GM19328 (cell line): ENCODE data around the gene ZNF484.
A peak's percentile ranks its signal among the peaks of the same experiment; 100 is the strongest.
"Not testable (repeated sequence)": the region's sequence is repeated elsewhere in the genome, so short reads cannot be mapped to it uniquely, and the experiment has no call there.

ENCODE experiments used
- ATAC-seq: cut with Tn5 transposase; IDR thresholded peaks from one replicate; pipeline ENCODE4 v1.9.1; 2021; ENCODE audit warnings: mild to moderate bottlenecking, moderate library complexity; ENCODE audit not compliant: unreplicated experiment

ZNF484 gene

GRCh38 chr9:92877531-92878430, at the start of gene ZNF484:
Gene ZNF484, minus strand, starts transcription at chr9:92878038. Its CDS starts 3,009 bp downstream, at chr9:92875029.
- ATAC-seq, result peak; percentile 98

- ATAC-seq, result no peak
Observed at GRCh38 chr9:92920437-92920836, 42.6 kb upstream of the ZNF484 start.

- no peak for ATAC-seq
Observed at GRCh38 chr9:92917176-92917800, 39.5 kb upstream of the ZNF484 start.

GRCh38 chr9:92911511-92912475, 34.0 kb upstream of the ZNF484 start:
- ATAC-seq, result no peak

GRCh38 chr9:92905137-92905536, 27.3 kb upstream of the ZNF484 start:
- not testable (repeated sequence) for ATAC-seq

- no peak for ATAC-seq
Observed at GRCh38 chr9:92897323-92897722, 19.5 kb upstream of the ZNF484 start.

- no peak for ATAC-seq
Observed at GRCh38 chr9:92895812-92896436, 18.1 kb upstream of the ZNF484 start.

- ATAC-seq, result no peak
Observed at GRCh38 chr9:92894711-92895362, 17.0 kb upstream of the ZNF484 start.

GRCh38 chr9:92893916-92894610, 16.2 kb upstream of the ZNF484 start:
- ATAC-seq, result not testable (repeated sequence)

- ATAC-seq, result not testable (repeated sequence)
Observed at GRCh38 chr9:92892276-92892675, 14.4 kb upstream of the ZNF484 start.

- no peak for ATAC-seq
Observed at GRCh38 chr9:92890761-92891160, 12.9 kb upstream of the ZNF484 start.

GRCh38 chr9:92887880-92888338, 10.1 kb upstream of the ZNF484 start:
- no peak for ATAC-seq

- not testable (repeated sequence) for ATAC-seq
Observed at GRCh38 chr9:92886846-92887610, 9.2 kb upstream of the ZNF484 start.

- ATAC-seq, result not testable (repeated sequence)
Observed at GRCh38 chr9:92883666-92884405, 6.0 kb upstream of the ZNF484 start.

GRCh38 chr9:92882276-92882675, 4.4 kb upstream of the ZNF484 start:
- no peak for ATAC-seq

GRCh38 chr9:92875373-92875772, 2.5 kb downstream of the ZNF484 start:
- no peak for ATAC-seq

GRCh38 chr9:92870289-92870688, 7.5 kb downstream of the ZNF484 start:
- ATAC-seq, result no peak

GRCh38 chr9:92866600-92866999, 11.2 kb downstream of the ZNF484 start:
- not testable (repeated sequence) for ATAC-seq
